Osteoblast (primary cell): ENCODE measurements around the gene SHTN1. TPM values are rescaled to one million over a fixed set of nuclear protein-coding genes. Genes with fewer than 3 reads are reported as not detected.

Experiments used
- DNase-seq: peaks from one replicate; pipeline ENCODE4 v3.0.0; 2011; ENCODE audit warnings: low spot score, mixed read lengths; ENCODE audit not compliant: insufficient read length; ENCODE audit errors: missing footprints
- H2AFZ ChIP-seq: 2 replicates; pipeline ENCODE4 v1.6.0; 2011; ENCODE audit warnings: mild to moderate bottlenecking, low read length
- H3K27ac ChIP-seq: 2 replicates; pipeline ENCODE4 v1.5.1; 2011; ENCODE audit warnings: mild to moderate bottlenecking, low read depth, low read length, moderate library complexity
- H3K27me3 ChIP-seq: 2 replicates; pipeline ENCODE4 v1.6.0; 2012; ENCODE audit warnings: mild to moderate bottlenecking, control low read depth, inconsistent platforms, low read length, moderate library complexity; ENCODE audit not compliant: insufficient read depth
- H3K36me3 ChIP-seq: 2 replicates; pipeline ENCODE4 v1.5.1; 2011; ENCODE audit warnings: mild to moderate bottlenecking, low read length, control low read depth, moderate library complexity; ENCODE audit not compliant: insufficient read depth
- H3K4me1 ChIP-seq: 2 replicates; pipeline ENCODE4 v1.5.1; 2011; ENCODE audit warnings: mild to moderate bottlenecking, low read length, control low read depth, moderate library complexity; ENCODE audit not compliant: insufficient read depth
- H3K4me2 ChIP-seq: 2 replicates; pipeline ENCODE4 v1.6.0; 2011; ENCODE audit warnings: mild to moderate bottlenecking, low read length; ENCODE audit not compliant: insufficient read depth
- H3K4me3 ChIP-seq: fragments of 200-600 bp; sonication (generic); 3 replicates; pipeline ENCODE4 v1.5.1; 2012; ENCODE audit warnings: mild to moderate bottlenecking, low read length, inconsistent platforms; ENCODE audit not compliant: insufficient read depth
- H3K79me2 ChIP-seq: 2 replicates; pipeline ENCODE4 v1.6.0; 2012; ENCODE audit warnings: mild to moderate bottlenecking, low read length, control low read depth, inconsistent platforms; ENCODE audit not compliant: insufficient read depth
- H3K9me3 ChIP-seq: 2 replicates; pipeline ENCODE4 v1.5.1; 2011; ENCODE audit warnings: low read depth, low read length, control low read depth
- H4K20me1 ChIP-seq: 2 replicates; pipeline ENCODE4 v1.6.0; 2012; ENCODE audit warnings: mild to moderate bottlenecking, low read length, control low read depth; ENCODE audit not compliant: insufficient read depth
- CTCF ChIP-seq: IDR thresholded peaks from 2 replicates; pipeline ENCODE4 v1.5.1; 2011; ENCODE audit warnings: mild to moderate bottlenecking, low read depth, low read length, moderate library complexity; ENCODE audit errors: extremely low read depth
- total RNA-seq: library from RNA; depleted of rRNA; stranded (reverse); fragments of >200 nt; gene quantifications from 2 replicates; pipeline ENCODE4 v1.2.3, GENCODE V29; 2012

The SHTN1 gene
- total RNA-seq, 1 donor: 2.2 TPM

- H2AFZ ChIP-seq: no peak overlapping the region
- H3K4me3 ChIP-seq: no peak overlapping the region
- no peaks in the 10 kb centered on the region for H3K9me3 ChIP-seq
- no peaks in the 10 kb centered on the region for H3K36me3 ChIP-seq
- no peaks in the 10 kb centered on the region for H3K4me1 ChIP-seq
- no peaks in the 10 kb centered on the region for H3K79me2 ChIP-seq
- H3K27me3 ChIP-seq: no peaks in the 10 kb centered on the region
- no peak overlapping the region for H3K4me2 ChIP-seq
- TF ChIP-seq CTCF: no peak
- H3K27ac ChIP-seq: no peak overlapping the region
- no peaks in the 10 kb centered on the region for H4K20me1 ChIP-seq
- no peak for DNase-seq
These were observed 89.6 kb downstream of the SHTN1 start for GRCh38 chr10:116915340-116915739.

GRCh38 chr10:116913695-116914094 lies 91.3 kb downstream of the SHTN1 start:
- H3K36me3 ChIP-seq: no peaks in the 10 kb centered on the region
- no peaks in the 10 kb centered on the region for H3K79me2 ChIP-seq
- no peaks in the 10 kb centered on the region for H4K20me1 ChIP-seq
- H3K4me2 ChIP-seq: no peak overlapping the region
- no peak for TF ChIP-seq CTCF
- no peak for DNase-seq
- H3K9me3 ChIP-seq: no peaks in the 10 kb centered on the region
- no peak overlapping the region for H3K27ac ChIP-seq
- no peak overlapping the region for H3K4me3 ChIP-seq
- H3K27me3 ChIP-seq: no peaks in the 10 kb centered on the region
- H2AFZ ChIP-seq: no peak overlapping the region
- H3K4me1 ChIP-seq: no peaks in the 10 kb centered on the region

- Histone ChIP-seq H3K9me3 (no peaks in the 10 kb centered on the region), H2AFZ (no peak overlapping the region), H3K27ac (no peak overlapping the region), H3K4me2 (no peak overlapping the region), H3K4me1 (no peaks in the 10 kb centered on the region), H3K36me3 (no peaks in the 10 kb centered on the region), H3K27me3 (no peaks in the 10 kb centered on the region), H3K4me3 (no peak overlapping the region), H3K79me2 (no peaks in the 10 kb centered on the region), H4K20me1 (no peaks in the 10 kb centered on the region)
- no peak for TF ChIP-seq CTCF
- DNase-seq: no peak
These were observed 92.8 kb downstream of the SHTN1 start for GRCh38 chr10:116912162-116912561.

- no peak for TF ChIP-seq CTCF
- H3K79me2 ChIP-seq: no peaks in the 10 kb centered on the region
- no peaks in the 10 kb centered on the region for H3K27me3 ChIP-seq
- H3K4me2 ChIP-seq: no peak overlapping the region
- H3K9me3 ChIP-seq: no peaks in the 10 kb centered on the region
- no peak overlapping the region for H2AFZ ChIP-seq
- H3K4me1 ChIP-seq: no peaks in the 10 kb centered on the region
- H3K36me3 ChIP-seq: no peaks in the 10 kb centered on the region
- no peak for DNase-seq
- H4K20me1 ChIP-seq: no peaks in the 10 kb centered on the region
- H3K27ac ChIP-seq: no peak overlapping the region
- no peak overlapping the region for H3K4me3 ChIP-seq
These were observed 94.1 kb downstream of the SHTN1 start for GRCh38 chr10:116910910-116911309.
